Fibroblast of mammary gland (primary cell): Measurements from ENCODE around the gene LARGE1.

ENCODE experiments used
- DNase-seq: peaks from one replicate; pipeline ENCODE4 v3.0.0-alpha.2; 2010; ENCODE audit warnings: low read depth
- H3K4me3 ChIP-seq: 2 replicates; pipeline ENCODE4 v1.5.1; 2011; ENCODE audit warnings: low read depth, mild to moderate bottlenecking, low read length, moderate library complexity; ENCODE audit not compliant: control insufficient read depth
- CTCF ChIP-seq: conservative IDR thresholded peaks from 2 replicates; pipeline ENCODE4 v1.5.1; 2011; ENCODE audit warnings: low read depth, low read length, inconsistent platforms; ENCODE audit not compliant: control insufficient read depth, insufficient read depth

LARGE1 gene

GRCh38 chr22:33579448-33580093 is 340.7 kb downstream of the LARGE1 start:
- DNase-seq = peak; percentile 52
- no peak overlapping the region for H3K4me3 ChIP-seq
- TF ChIP-seq CTCF = peak; percentile 94

GRCh38 chr22:33578752-33579151 is 341.5 kb downstream of the LARGE1 start:
- no peak overlapping the region for H3K4me3 ChIP-seq
- TF ChIP-seq CTCF = no peak
- DNase-seq = no peak

DNA sequence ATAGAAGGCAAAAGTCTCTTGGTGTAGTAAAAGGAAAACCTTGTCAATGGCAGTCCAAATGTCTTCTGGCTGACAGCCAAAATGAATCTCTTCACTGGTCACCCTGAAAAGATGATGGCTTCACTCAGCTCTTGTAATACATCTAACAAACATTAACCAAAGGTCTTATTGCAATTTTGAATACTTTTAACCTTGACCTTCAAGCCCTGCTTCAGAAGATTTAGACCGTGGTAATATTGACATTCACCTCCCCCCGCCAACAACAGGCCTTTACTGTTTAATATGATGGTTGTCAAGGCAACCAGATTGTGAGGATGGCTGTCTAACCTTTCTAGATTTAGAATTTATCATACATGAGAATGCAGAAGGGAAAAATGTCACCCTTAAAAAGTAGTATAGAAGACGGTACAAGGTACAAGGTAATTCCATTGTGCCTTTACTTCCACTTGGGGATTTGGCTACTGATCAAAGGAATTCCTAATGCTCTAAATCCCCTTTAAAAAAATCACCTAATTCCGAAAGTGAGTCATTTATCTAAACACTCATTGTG is 342.3 kb downstream of the LARGE1 start:
- DNase-seq = no peak
- no peak for TF ChIP-seq CTCF
- no peak overlapping the region for H3K4me3 ChIP-seq

DNA sequence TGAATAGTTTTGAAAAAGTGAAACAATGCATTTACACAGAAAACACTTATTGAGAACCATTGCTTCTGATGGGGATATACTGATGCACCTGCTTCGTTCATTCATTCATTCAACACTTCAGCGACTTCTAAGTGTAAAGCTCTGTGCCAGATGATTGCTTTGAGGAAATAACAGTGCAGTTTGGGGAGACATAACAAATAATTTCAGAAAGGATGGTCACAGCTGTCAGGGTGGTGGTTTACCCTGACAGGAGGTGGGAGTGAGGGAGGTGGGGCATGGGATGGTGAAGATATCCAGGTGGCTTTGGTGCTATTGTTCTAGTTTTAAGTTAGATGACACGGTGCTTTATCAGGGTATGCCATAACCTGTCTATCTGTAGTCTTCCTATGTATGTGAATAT is 344.1 kb downstream of the LARGE1 start:
- DNase-seq = no peak
- no peak overlapping the region for H3K4me3 ChIP-seq
- TF ChIP-seq CTCF = no peak

DNA sequence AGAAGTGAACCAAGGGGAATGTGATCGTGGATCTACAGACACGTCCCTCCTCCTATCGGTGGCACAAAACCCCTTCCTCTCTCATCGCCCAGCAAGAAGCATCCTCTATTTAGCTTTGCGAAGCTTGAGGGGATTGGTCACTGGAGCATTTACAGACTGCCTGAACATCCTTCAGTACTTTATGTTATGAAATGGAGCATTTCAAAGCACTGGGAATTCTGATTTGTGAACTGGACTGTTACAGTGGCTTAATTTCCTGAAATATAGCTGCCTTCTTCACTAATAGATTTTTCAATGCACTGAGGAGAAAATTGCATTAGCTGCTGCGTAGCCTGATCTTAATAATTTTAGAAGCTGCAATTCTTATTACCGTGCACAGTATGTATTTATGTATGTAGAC is 344.5 kb downstream of the LARGE1 start:
- DNase-seq = no peak
- TF ChIP-seq CTCF = no peak
- no peak overlapping the region for H3K4me3 ChIP-seq

DNA sequence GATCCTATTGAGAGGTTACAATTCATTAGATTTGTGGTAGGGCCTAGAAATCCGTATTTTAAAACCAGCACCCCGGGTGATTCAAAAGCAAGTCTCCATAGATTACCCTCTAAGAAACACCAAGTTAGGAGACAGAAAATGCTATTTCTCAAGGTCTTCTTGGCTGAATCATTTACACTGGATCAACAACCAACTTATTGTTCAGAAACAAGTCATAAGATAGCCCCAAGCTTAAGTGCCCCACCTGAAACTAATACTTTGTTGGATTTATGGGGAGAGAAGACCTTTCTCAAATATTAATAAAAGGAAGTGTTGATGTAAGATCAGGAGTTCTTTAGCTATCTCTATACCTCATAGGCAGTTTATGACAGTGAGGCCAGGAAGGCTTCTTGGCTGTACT is 345.2 kb downstream of the LARGE1 start:
- no peak for TF ChIP-seq CTCF
- no peak for DNase-seq
- no peak overlapping the region for H3K4me3 ChIP-seq
